AG04450 (cell line): ENCODE results near the gene FHDC1. TPM values are rescaled to one million over a fixed set of nuclear protein-coding genes. Genes with fewer than 3 reads are reported as not detected.

ENCODE experiments used
- CTCF ChIA-PET: fragments of 300-600, 350-600 bp; formaldehyde crosslinking; extraction: SDS; loops from one replicate; lab custom pipeline; 2022; ENCODE audit warnings: antibody characterized with exemption, inconsistent platforms; lab: Charles Lee
- POLR2A ChIA-PET: fragments of 350-600 bp; formaldehyde crosslinking; extraction: SDS; loops from one replicate; lab custom pipeline; 2021; ENCODE audit warnings: antibody characterized with exemption, inconsistent platforms; lab: Yijun Ruan, JAX
- DNase-seq: peaks from one replicate; pipeline ENCODE4 v3.0.0-alpha.2; 2011; ENCODE audit warnings: low read depth, low spot score
- H3K27ac ChIP-seq: one replicate; pipeline ENCODE4 v1.5.1; 2012; ENCODE audit warnings: low read depth, low read length, control low read depth
- H3K27me3 ChIP-seq: one replicate; pipeline ENCODE4 v1.6.0; 2012; ENCODE audit warnings: low read length; ENCODE audit not compliant: control insufficient read depth, insufficient read depth
- H3K4me3 ChIP-seq: 2 replicates; pipeline ENCODE4 v1.5.1; 2011; ENCODE audit warnings: mild to moderate bottlenecking, low read depth, low read length, control low read depth
- H3K9me3 ChIP-seq: 2 replicates; pipeline ENCODE4 v1.5.1; 2012; ENCODE audit warnings: low read length; ENCODE audit not compliant: control insufficient read depth, insufficient read depth
- CTCF ChIP-seq: IDR thresholded peaks from 2 replicates; pipeline ENCODE4 v1.5.1; 2011; ENCODE audit warnings: low read depth, low read length, control low read depth, inconsistent platforms
- polyA plus RNA-seq: library from polyadenylated mRNA; depleted of rRNA; stranded (reverse); fragments of >200 nt; gene quantifications from 2 replicates; pipeline ENCODE4 v1.2.3, GENCODE V29; 2011

Gene FHDC1
- polyA plus RNA-seq, 1 experiment, result 0.10 TPM

GRCh38 chr4:152961014-152961772, 25.1 kb downstream of the FHDC1 start:
- no peak for DNase-seq
- H3K27me3 ChIP-seq, result no peaks in the 10 kb centered on the region
- POLR2A ChIA-PET, result no interaction called here
- CTCF ChIA-PET, result interaction anchor here (0.7 kb wide), 1 partner anchor 654 kb away, joined by 3 read pairs; no protein-coding TSS in a partner anchor
- H3K9me3 ChIP-seq, result no peaks in the 10 kb centered on the region
- no peak overlapping the region for H3K27ac ChIP-seq
- no peak for TF ChIP-seq CTCF
- H3K4me3 ChIP-seq, result no peak overlapping the region

GRCh38 chr4:152961773-152962115, 25.6 kb downstream of the FHDC1 start:
- CTCF ChIA-PET, result interaction anchor here (0.6 to 1.5 kb wide), 2 partner anchors 57 to 165 kb away, joined by 3 read pairs; no protein-coding TSS in a partner anchor

GRCh38 chr4:152962150-152962549, 26.0 kb downstream of the FHDC1 start:
- Histone ChIP-seq H3K9me3 (no peaks in the 10 kb centered on the region), H3K27me3 (no peaks in the 10 kb centered on the region), H3K27ac (no peak overlapping the region), H3K4me3 (no peak overlapping the region)
- TF ChIP-seq CTCF, result no peak
- ChIA-PET CTCF (interaction anchor here (0.6 to 1.5 kb wide), 2 partner anchors 57 to 165 kb away, joined by 3 read pairs; no protein-coding TSS in a partner anchor), POLR2A (no interaction called here)
- no peak for DNase-seq

More at GRCh38 chr4:152961773-152962115, 25.6 kb downstream of the FHDC1 start:
- H3K9me3 ChIP-seq, result no peaks in the 10 kb centered on the region
- no peak for DNase-seq
- POLR2A ChIA-PET, result no interaction called here
- H3K4me3 ChIP-seq, result no peak overlapping the region
- no peaks in the 10 kb centered on the region for H3K27me3 ChIP-seq
- H3K27ac ChIP-seq, result no peak overlapping the region
- TF ChIP-seq CTCF, result no peak

- H3K4me3 ChIP-seq, result no peak overlapping the region
- H3K27me3 ChIP-seq, result no peaks in the 10 kb centered on the region
- ChIA-PET POLR2A (no interaction called here), CTCF (interaction anchor here (1.5 kb wide), 1 partner anchor 9 kb away, joined by 3 read pairs; no protein-coding TSS in a partner anchor)
- no peak overlapping the region for H3K27ac ChIP-seq
- TF ChIP-seq CTCF, result no peak
- no peaks in the 10 kb centered on the region for H3K9me3 ChIP-seq
- no peak for DNase-seq
These were observed 28.2 kb downstream of the FHDC1 start for GRCh38 chr4:152964335-152964734.

- no peak overlapping the region for H3K4me3 ChIP-seq
- no peaks in the 10 kb centered on the region for H3K9me3 ChIP-seq
- H3K27me3 ChIP-seq, result no peaks in the 10 kb centered on the region
- CTCF ChIA-PET, result interaction anchor here (1.3 to 1.7 kb wide), 2 partner anchors 120 to 162 kb away, joined by 3 read pairs; no protein-coding TSS in a partner anchor
- no peak for DNase-seq
- no peak overlapping the region for H3K27ac ChIP-seq
- TF ChIP-seq CTCF, result no peak
- POLR2A ChIA-PET, result no interaction called here
These were observed 29.5 kb downstream of the FHDC1 start for GRCh38 chr4:152965611-152966010.
